Trophoblast cell (in vitro differentiated cells and primary cell): ENCODE measurements around the gene FADS6.
A peak's percentile ranks its signal among the peaks of the same experiment; 100 is the strongest.

Source experiments
- DNase-seq, 2 donors: peaks; one replicate each; pipeline ENCODE4 v3.0.0-alpha.2; 2016
- H2AFZ ChIP-seq: 2 replicates; pipeline ENCODE4 v1.6.1; 2013; ENCODE audit warnings: low read length, moderate library complexity, mild to moderate bottlenecking; ENCODE audit not compliant: insufficient read depth, poor library complexity
- H2AK5ac ChIP-seq: 2 replicates; pipeline ENCODE4 v1.6.1; 2013; ENCODE audit warnings: mild to moderate bottlenecking, low read length
- H2BK120ac ChIP-seq: 2 replicates; pipeline ENCODE4 v1.6.1; 2013; ENCODE audit warnings: low read length, mild to moderate bottlenecking, moderate library complexity; ENCODE audit not compliant: insufficient read depth, poor library complexity
- H2BK12ac ChIP-seq: 2 replicates; pipeline ENCODE4 v1.6.1; 2013; ENCODE audit warnings: mild to moderate bottlenecking, low read length, moderate library complexity
- H2BK5ac ChIP-seq: 2 replicates; pipeline ENCODE4 v1.6.1; 2013; ENCODE audit warnings: low read length, low read depth, moderate library complexity, mild to moderate bottlenecking; ENCODE audit not compliant: poor library complexity
- H3K14ac ChIP-seq: 2 replicates; pipeline ENCODE4 v1.6.1; 2013; ENCODE audit warnings: mild to moderate bottlenecking, low read length
- H3K18ac ChIP-seq: 2 replicates; pipeline ENCODE4 v1.6.1; 2013; ENCODE audit warnings: mild to moderate bottlenecking, low read length
- H3K23ac ChIP-seq: 2 replicates; pipeline ENCODE4 v1.6.1; 2013; ENCODE audit warnings: low read length
- H3K27ac ChIP-seq: 2 replicates; pipeline ENCODE4 v1.5.1; 2013; ENCODE audit warnings: low read depth, mild to moderate bottlenecking, inconsistent platforms, low read length, moderate library complexity
- H3K27me3 ChIP-seq: 2 replicates; pipeline ENCODE4 v1.6.1; 2013; ENCODE audit warnings: inconsistent platforms, mild to moderate bottlenecking, low read length, moderate library complexity; ENCODE audit not compliant: insufficient read depth
- H3K36me3 ChIP-seq, 2 experiments: 1 replicate in 1 of 2; 2 replicates in 1 of 2; pipeline ENCODE4 v1.6.1; 2013; ENCODE audit warnings: low read length in 2 of 2, mild to moderate bottlenecking in 2 of 2, moderate library complexity in 1 of 2; ENCODE audit not compliant: insufficient read depth in 2 of 2, control insufficient read depth in 1 of 2
- H3K4ac ChIP-seq: 2 replicates; pipeline ENCODE4 v1.6.1; 2013; ENCODE audit warnings: low read depth, mild to moderate bottlenecking, low read length, moderate library complexity
- H3K4me1 ChIP-seq, 2 experiments: 1 replicate in 1 of 2; 2 replicates in 1 of 2; pipeline ENCODE4 v1.6.1; 2013; ENCODE audit warnings: low read length in 2 of 2, mild to moderate bottlenecking in 2 of 2, moderate library complexity in 1 of 2; ENCODE audit not compliant: insufficient read depth in 2 of 2, control insufficient read depth in 1 of 2
- H3K4me2 ChIP-seq: 2 replicates; pipeline ENCODE4 v1.6.1; 2013; ENCODE audit warnings: inconsistent platforms, mild to moderate bottlenecking, low read length, moderate library complexity
- H3K4me3 ChIP-seq: 2 replicates; pipeline ENCODE4 v1.5.1; 2013; ENCODE audit warnings: mild to moderate bottlenecking, low read depth, low read length, inconsistent platforms
- H3K79me1 ChIP-seq: one replicate; pipeline ENCODE4 v1.6.1; 2013; ENCODE audit warnings: low read length
- H3K79me2 ChIP-seq: 2 replicates; pipeline ENCODE4 v1.6.1; 2013; ENCODE audit warnings: low read length, mild to moderate bottlenecking; ENCODE audit not compliant: control insufficient read depth, insufficient read depth, poor library complexity
- H3K9ac ChIP-seq: 2 replicates; pipeline ENCODE4 v1.6.1; 2013; ENCODE audit warnings: mild to moderate bottlenecking, low read length
- H3K9me3 ChIP-seq: 2 replicates; pipeline ENCODE4 v1.6.1; 2013; ENCODE audit warnings: low read depth, mild to moderate bottlenecking, control low read depth, inconsistent platforms, low read length; ENCODE audit not compliant: insufficient read depth
- H4K12ac ChIP-seq: 2 replicates; pipeline ENCODE4 v1.6.1; 2013; ENCODE audit warnings: low read depth, mild to moderate bottlenecking, low read length, moderate library complexity
- H4K8ac ChIP-seq: 2 replicates; pipeline ENCODE4 v1.6.1; 2013; ENCODE audit warnings: low read depth, mild to moderate bottlenecking, low read length, moderate library complexity
- H4K91ac ChIP-seq: one replicate; pipeline ENCODE4 v1.6.1; 2013; ENCODE audit warnings: low read depth, mild to moderate bottlenecking, low read length, moderate library complexity
- WGBS: extraction: QIAGEN DNeasy Blood & Tissue Kit; methylation state at CpG from one replicate; pipeline ENCODE4 v1.1.7; 2013; ENCODE audit warnings: missing lambda C conversion rate; ENCODE audit not compliant: insufficient read length, insufficient coverage; ENCODE audit errors: extremely low coverage; 5-methylcytosine and 5-hydroxymethylcytosine counted together

FADS6 gene

GRCh38 chr17:74865504-74866197, 27.8 kb downstream of the FADS6 start:
- Histone ChIP-seq H2AFZ (no peak overlapping the region), H4K91ac (no peak overlapping the region), H2BK12ac (no peak overlapping the region), H3K9ac (no peak overlapping the region), H3K4ac (no peak overlapping the region), H3K14ac (no peak overlapping the region), H3K18ac (no peak overlapping the region), H3K79me2 (no peaks in the 10 kb centered on the region), H3K4me2 (no peak overlapping the region), H2AK5ac (no peak overlapping the region), H3K79me1 (no peaks in the 10 kb centered on the region), H3K27ac (no peak overlapping the region), H4K8ac (no peak overlapping the region), H3K36me3 (peaks cover 5 to 7% of the 10 kb centered on the region in 2 experiments), H3K27me3 (peaks cover 14% of the 10 kb centered on the region), H2BK5ac (no peak overlapping the region), H2BK120ac (no peak overlapping the region), H3K4me1 (peaks cover 2 to 5% of the 10 kb centered on the region in 2 experiments), H4K12ac (no peak overlapping the region), H3K4me3 (no peak overlapping the region), H3K9me3 (peaks cover 6% of the 10 kb centered on the region), H3K23ac (no peak overlapping the region)
- DNase-seq: no peak
- WGBS: no CpG with 5 or more reads among the region's 19 CpGs

- H2AK5ac ChIP-seq: no peak overlapping the region
- no peak overlapping the region for H3K4ac ChIP-seq
- no peaks in the 10 kb centered on the region for H3K79me2 ChIP-seq
- H3K27ac ChIP-seq: no peak overlapping the region
- no peak overlapping the region for H2AFZ ChIP-seq
- H3K9ac ChIP-seq: no peak overlapping the region
- no peak overlapping the region for H3K4me3 ChIP-seq
- no peak overlapping the region for H3K14ac ChIP-seq
- no peak overlapping the region for H4K12ac ChIP-seq
- H3K79me1 ChIP-seq: no peaks in the 10 kb centered on the region
- peaks cover 22% of the 10 kb centered on the region for H3K27me3 ChIP-seq
- H4K8ac ChIP-seq: no peak overlapping the region
- no peak overlapping the region for H4K91ac ChIP-seq
- no CpG with 5 or more reads among the region's 11 CpGs for WGBS
- H3K23ac ChIP-seq: no peak overlapping the region
- no peak overlapping the region for H2BK5ac ChIP-seq
- no peak overlapping the region for H3K18ac ChIP-seq
- no peak overlapping the region for H2BK12ac ChIP-seq
- no peak overlapping the region for H2BK120ac ChIP-seq
- H3K4me2 ChIP-seq: no peak overlapping the region
- peaks cover 2 to 5% of the 10 kb centered on the region in 2 experiments for H3K4me1 ChIP-seq
- DNase-seq: peak; percentile 64 to 87
- peaks cover 5 to 7% of the 10 kb centered on the region in 2 experiments for H3K36me3 ChIP-seq
- H3K9me3 ChIP-seq: peaks cover 7% of the 10 kb centered on the region
These were observed 28.5 kb downstream of the FADS6 start for GRCh38 chr17:74864866-74865395.

- DNase-seq: no peak
- Histone ChIP-seq H3K23ac (no peak overlapping the region), H4K12ac (no peak overlapping the region), H2BK5ac (no peak overlapping the region), H2BK120ac (no peak overlapping the region), H3K36me3 (peaks cover 5 to 7% of the 10 kb centered on the region in 2 experiments), H4K91ac (no peak overlapping the region), H3K79me2 (no peaks in the 10 kb centered on the region), H2AK5ac (no peak overlapping the region), H3K27ac (no peak overlapping the region), H2AFZ (no peak overlapping the region), H3K79me1 (no peaks in the 10 kb centered on the region), H3K14ac (no peak overlapping the region), H4K8ac (no peak overlapping the region), H3K4me2 (no peak overlapping the region), H3K9ac (no peak overlapping the region), H3K18ac (no peak overlapping the region), H3K4me1 (peaks cover 2 to 5% of the 10 kb centered on the region in 2 experiments), H2BK12ac (no peak overlapping the region), H3K4ac (no peak overlapping the region), H3K27me3 (peaks cover 24% of the 10 kb centered on the region), H3K9me3 (peaks cover 4% of the 10 kb centered on the region), H3K4me3 (no peak overlapping the region)
- no CpG with 5 or more reads among the region's 15 CpGs for WGBS
These were observed 29.1 kb downstream of the FADS6 start for GRCh38 chr17:74864297-74864865.

- no peak overlapping the region for H2AK5ac ChIP-seq
- H3K79me1 ChIP-seq: no peaks in the 10 kb centered on the region
- no CpG with 5 or more reads among the region's 25 CpGs for WGBS
- H2BK120ac ChIP-seq: no peak overlapping the region
- no peak overlapping the region for H2BK5ac ChIP-seq
- DNase-seq: no peak
- no peak overlapping the region for H2BK12ac ChIP-seq
- no peaks in the 10 kb centered on the region for H3K79me2 ChIP-seq
- H3K18ac ChIP-seq: no peak overlapping the region
- H3K9me3 ChIP-seq: peaks cover 4% of the 10 kb centered on the region
- H3K4me2 ChIP-seq: no peak overlapping the region
- no peak overlapping the region for H3K27ac ChIP-seq
- H3K4me1 ChIP-seq: peaks cover 2 to 5% of the 10 kb centered on the region in 2 experiments
- H3K23ac ChIP-seq: no peak overlapping the region
- no peak overlapping the region for H4K8ac ChIP-seq
- peaks cover 31% of the 10 kb centered on the region for H3K27me3 ChIP-seq
- no peak overlapping the region for H3K4me3 ChIP-seq
- H3K4ac ChIP-seq: no peak overlapping the region
- no peak overlapping the region for H4K91ac ChIP-seq
- no peak overlapping the region for H3K9ac ChIP-seq
- H3K36me3 ChIP-seq: peaks cover 5 to 7% of the 10 kb centered on the region in 2 experiments
- no peak overlapping the region for H2AFZ ChIP-seq
- H4K12ac ChIP-seq: no peak overlapping the region
- no peak overlapping the region for H3K14ac ChIP-seq
These were observed 29.8 kb downstream of the FADS6 start for GRCh38 chr17:74863420-74864296.
